Measurements from ENCODE around the gene CRISPLD2.

The CRISPLD2 gene

GRCh38 chr16:84884596-84885341 is 65.0 kb downstream of the CRISPLD2 start:
- TF ChIP-seq EP300 (IDR thresholded peaks at IDR 0.05; ENCODE audit: borderline replicate concordance) = no peak

GRCh38 chr16:84885342-84885910 is 65.6 kb downstream of the CRISPLD2 start:
- TF ChIP-seq YY1 (IDR thresholded peaks at IDR 0.05; ENCODE audit: low read depth) (no peak), REST (IDR thresholded peaks at IDR 0.05; ENCODE audit: low read depth) (no peak), CREB1 (IDR thresholded peaks at IDR 0.05; ENCODE audit: low read depth) (no peak), ZBTB7A (IDR thresholded peaks at IDR 0.05; ENCODE audit: low read depth) (no peak), TEAD4 (IDR thresholded peaks at IDR 0.05) (no peak), EP300 (IDR thresholded peaks at IDR 0.05; ENCODE audit: borderline replicate concordance) (no peak), FOXM1 (IDR thresholded peaks at IDR 0.05; ENCODE audit: borderline replicate concordance, low read depth) (no peak), TAF1 (IDR thresholded peaks at IDR 0.05; ENCODE audit: low read depth) (no peak), TCF12 (IDR thresholded peaks at IDR 0.05; ENCODE audit: low read depth) (no peak), NFIC (IDR thresholded peaks at IDR 0.05) (no peak), MAX (IDR thresholded peaks at IDR 0.05) (no peak), EGR1 (IDR thresholded peaks at IDR 0.05) (no peak), USF1 (IDR thresholded peaks at IDR 0.05) (no peak), RAD21 (IDR thresholded peaks at IDR 0.05; ENCODE audit: low read depth) (no peak), CEBPB (IDR thresholded peaks at IDR 0.05) (no peak)

- TF ChIP-seq TAF1 (IDR thresholded peaks at IDR 0.05; ENCODE audit: low read depth) (no peak), EP300 (IDR thresholded peaks at IDR 0.05; ENCODE audit: borderline replicate concordance) (no peak), CEBPB (IDR thresholded peaks at IDR 0.05) (no peak), USF1 (IDR thresholded peaks at IDR 0.05) (no peak), TCF12 (IDR thresholded peaks at IDR 0.05; ENCODE audit: low read depth) (no peak), EGR1 (IDR thresholded peaks at IDR 0.05) (no peak), YY1 (IDR thresholded peaks at IDR 0.05; ENCODE audit: low read depth) (no peak), MAX (IDR thresholded peaks at IDR 0.05) (no peak), REST (IDR thresholded peaks at IDR 0.05; ENCODE audit: low read depth) (no peak), ZBTB7A (IDR thresholded peaks at IDR 0.05; ENCODE audit: low read depth) (no peak), RAD21 (IDR thresholded peaks at IDR 0.05; ENCODE audit: low read depth) (no peak)
Observed at GRCh38 chr16:84886497-84887090, 66.8 kb downstream of the CRISPLD2 start.

- TF ChIP-seq EGR1 (IDR thresholded peaks at IDR 0.05) (no peak), CEBPB (IDR thresholded peaks at IDR 0.05) (no peak), EP300 (IDR thresholded peaks at IDR 0.05; ENCODE audit: borderline replicate concordance) (no peak), TAF1 (IDR thresholded peaks at IDR 0.05; ENCODE audit: low read depth) (no peak), FOXM1 (IDR thresholded peaks at IDR 0.05; ENCODE audit: borderline replicate concordance, low read depth) (no peak), REST (IDR thresholded peaks at IDR 0.05; ENCODE audit: low read depth) (no peak)
Observed at GRCh38 chr16:84887207-84887606, 67.4 kb downstream of the CRISPLD2 start.

Data from Ishikawa (cell line).